Activated CD4-positive, alpha-beta T cell treated with anti-CD3 and anti-CD28 coated beads for 24 hours (primary cell): ENCODE results near the gene ZSCAN5C.
"Not testable (repeated sequence)": the region's sequence is repeated elsewhere in the genome, so short reads cannot be mapped to it uniquely, and the experiment has no call there.

ENCODE experiments used
- DNase-seq, 2 donors: peaks; one replicate each; pipeline ENCODE4 v3.0.0-alpha.2; 2020; ENCODE audit warnings: low read depth in 2 of 2

Gene ZSCAN5C

DNA sequence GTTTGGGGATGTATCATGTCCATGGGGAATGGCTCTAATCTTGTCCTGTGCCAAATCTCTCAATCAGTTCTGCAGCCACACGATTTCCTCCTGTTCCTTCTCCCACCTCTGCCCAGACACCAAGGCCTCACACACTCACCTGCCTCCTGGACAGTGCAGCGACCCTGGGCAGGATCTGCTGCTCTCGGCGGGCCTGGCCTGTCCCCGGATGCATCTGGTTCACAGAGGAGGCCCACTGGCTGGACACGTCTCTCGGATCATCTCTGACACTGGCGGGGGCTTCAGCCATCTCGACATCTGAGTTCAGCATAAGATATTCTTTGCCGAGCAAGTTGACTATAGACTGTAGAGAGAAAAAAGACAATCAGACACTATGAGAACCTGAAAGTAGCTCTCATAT lies 10.4 kb upstream of the ZSCAN5C start:
- DNase-seq: no peak

DNA sequence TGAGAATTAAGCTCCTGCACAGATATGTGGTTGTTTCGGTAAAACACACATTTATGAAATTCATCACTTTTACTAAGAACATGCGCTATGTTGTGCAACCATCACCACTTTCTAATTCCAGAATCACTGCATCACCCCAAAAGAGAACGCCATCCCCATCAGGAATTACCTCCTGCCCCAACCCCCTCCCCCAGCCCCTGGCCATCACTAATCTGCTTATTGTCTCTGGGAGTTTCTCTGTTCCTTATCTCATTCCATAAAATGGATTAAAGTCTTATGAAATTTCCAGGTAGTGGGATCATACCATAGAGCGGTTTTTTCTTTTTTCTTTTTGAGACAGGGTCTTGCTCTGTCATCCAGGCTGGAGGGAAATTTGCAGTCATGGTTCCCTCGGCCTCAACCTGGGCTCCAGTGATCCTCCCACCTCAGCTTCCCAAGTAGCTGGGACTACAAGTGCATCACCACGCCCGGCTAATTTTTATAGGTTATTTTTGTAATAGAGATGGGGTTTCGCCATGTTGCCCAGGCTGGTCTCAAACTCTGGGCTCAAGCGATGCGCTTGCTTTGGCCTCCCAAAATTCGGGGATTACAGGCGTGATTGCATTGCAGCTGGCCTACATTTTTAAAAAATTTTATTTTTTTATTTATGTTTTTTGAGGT lies 8.0 kb upstream of the ZSCAN5C start:
- no peak for DNase-seq

DNA sequence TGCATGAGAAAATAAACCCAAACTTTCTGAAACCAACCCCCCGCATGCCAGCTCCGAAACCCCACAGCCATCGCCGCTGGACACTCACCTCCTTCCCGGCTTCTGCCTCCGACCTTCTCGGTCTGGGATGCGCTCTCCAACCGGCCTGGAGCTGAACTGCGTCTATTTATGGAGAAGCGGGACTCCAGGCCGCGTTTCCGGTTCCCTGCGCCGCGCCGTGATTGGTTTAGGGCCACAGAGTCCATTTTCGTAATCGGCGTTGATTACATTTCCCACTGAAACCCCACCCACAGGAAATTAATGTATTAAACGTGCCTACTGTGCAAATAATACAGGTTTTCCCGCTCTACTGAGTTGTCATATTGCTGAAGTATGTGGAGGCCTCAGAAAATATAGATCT lies 4.4 kb upstream of the ZSCAN5C start, which contains the start of gene ZSCAN5B:
Gene ZSCAN5B (minus strand): TSS at position 138 of the 400 bp plus-strand sequence. CDS start 4,731 bp downstream, outside the sequence.
- DNase-seq: not testable (repeated sequence)

DNA sequence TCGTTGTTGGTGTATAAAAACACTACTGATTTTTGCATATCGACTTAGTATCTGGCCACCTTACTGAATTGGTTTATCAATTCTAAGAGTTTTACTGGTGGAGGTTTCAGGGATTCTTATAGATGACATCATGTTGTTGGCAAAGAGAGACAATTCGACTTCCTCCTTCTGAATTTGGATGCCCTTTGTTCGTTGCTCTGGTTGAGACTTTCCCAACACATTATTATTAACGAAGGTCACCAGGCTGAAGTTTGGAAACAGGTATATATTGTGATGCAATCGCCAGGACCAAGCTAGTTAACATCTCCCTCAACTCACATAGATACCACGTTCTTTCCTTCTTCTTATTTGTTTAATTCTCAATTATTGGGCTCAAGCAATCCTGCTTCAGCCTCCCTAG lies 2.4 kb upstream of the ZSCAN5C start:
- DNase-seq: no peak

DNA sequence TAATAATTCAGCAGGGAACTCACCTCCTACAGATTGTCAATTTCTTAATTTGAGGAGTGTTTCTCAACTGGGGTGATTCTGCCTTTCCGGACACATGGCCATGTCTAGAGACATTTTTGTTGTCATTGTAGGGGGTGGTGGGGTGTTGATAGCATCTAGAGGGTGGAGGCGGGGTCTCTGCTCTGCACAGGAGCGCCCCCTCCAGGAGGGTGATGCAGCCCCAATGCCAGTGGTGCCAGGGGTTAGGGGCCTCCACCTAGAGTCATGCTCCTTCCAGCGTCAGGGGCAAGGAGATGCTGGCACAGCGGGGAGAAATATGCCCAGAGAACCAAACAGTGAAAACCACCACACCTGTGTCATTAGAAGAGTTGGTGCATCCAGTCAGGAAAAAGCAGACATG lies 5.5 kb downstream of the ZSCAN5C start:
- not testable (repeated sequence) for DNase-seq

DNA sequence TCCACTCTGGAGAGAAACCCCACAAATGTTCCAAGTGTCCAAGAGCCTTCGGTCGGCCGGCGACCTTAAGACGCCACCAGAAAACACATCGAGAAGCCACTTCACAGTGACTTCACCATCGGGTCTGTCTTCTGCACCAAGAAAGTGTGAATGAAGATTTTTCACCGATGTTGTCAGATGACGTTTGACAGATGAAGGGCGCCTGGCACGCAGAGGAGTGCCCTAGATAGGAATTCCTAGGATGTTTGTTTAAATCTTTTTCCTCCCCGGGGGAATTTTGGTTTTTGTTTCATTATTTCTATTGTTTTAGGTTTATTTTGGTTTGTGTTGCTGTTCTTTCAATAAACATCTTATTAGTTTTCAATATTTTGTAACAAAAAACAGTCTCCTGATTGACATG lies 7.0 kb downstream of the ZSCAN5C start:
- DNase-seq: no peak

DNA sequence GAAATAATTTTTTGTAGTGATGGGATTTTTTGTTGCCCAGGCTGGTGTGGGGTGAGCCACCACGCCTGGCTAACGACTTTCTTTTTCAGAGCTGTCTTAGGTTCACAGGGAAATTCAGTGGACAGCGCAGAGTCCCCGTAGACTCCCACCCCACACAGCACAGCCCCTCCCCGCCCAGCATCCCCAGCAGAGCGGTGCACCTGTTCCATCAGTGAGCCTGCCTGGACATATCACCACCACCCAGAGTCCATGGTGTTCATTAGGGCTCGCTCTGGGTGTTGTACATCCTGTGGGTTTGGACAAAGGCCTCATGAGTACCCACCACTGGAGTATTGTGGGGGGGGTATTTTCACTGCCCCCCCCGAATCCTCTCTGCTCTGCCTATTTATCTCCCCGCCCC lies 8.0 kb downstream of the ZSCAN5C start:
- not testable (repeated sequence) for DNase-seq

DNA sequence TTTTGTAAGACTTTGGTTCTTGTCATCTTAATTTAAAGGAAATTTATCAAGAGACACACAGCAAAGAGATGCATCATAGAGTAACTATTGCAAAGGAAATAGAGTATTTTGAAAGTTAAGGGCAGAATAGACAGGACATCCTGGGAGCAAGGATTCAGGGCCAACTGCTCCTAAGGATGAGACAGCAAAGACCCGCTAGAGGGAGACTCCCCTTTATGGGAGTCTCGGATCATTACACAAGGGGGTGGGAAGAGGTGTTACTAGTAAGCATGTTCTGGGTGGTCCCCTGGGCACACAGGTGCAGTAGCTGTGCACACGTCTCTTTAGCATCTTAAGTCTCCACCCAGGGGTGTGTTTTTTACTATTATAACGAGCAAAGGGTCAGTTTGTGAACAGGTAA lies 9.6 kb downstream of the ZSCAN5C start:
- no peak for DNase-seq

DNA sequence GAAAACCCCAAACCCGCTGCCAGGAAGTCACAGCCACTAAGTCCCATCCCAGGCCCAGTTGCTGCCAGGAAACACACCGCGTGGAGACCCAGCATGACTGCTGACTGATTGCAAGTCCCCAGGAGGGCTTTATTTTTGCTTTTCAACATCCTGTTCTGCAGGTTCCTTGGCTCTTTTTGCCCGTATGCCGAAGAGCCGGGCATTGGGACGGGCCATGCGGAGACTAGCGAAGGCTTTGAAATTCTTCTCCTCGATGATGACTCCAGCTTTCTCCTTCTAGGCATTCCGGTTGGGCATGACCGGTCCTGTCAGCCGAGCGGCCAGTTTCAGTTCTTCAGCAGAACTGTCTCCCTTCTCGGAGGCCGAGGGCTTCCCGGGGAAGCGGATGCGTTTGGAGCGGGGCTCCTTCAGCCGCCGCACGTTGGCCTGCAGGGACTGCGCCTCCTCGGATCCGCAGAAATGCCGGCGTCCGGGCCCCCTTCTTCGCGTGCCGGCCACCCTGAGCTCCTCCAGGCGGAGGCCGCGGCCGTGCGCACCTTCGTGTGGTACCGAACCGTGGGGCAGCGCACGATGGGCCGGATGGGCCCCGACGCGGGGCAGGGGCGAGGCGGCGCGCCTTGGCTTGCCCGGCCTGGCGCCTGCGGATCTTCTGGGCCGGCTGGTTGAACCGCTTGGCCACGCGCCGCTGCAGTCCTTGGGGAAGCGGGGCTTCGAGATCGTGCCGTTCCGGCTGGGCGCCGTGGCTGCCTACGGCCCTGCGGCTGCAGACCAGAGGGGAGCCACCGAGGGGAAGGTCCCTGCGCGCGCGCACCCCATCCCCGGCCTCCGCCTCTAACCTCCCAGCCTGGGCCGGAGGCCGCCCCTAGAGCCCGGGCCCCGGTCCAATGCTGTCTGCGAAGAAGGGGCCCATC lies 15.2 kb downstream of the ZSCAN5C start:
- no peak for DNase-seq

DNA sequence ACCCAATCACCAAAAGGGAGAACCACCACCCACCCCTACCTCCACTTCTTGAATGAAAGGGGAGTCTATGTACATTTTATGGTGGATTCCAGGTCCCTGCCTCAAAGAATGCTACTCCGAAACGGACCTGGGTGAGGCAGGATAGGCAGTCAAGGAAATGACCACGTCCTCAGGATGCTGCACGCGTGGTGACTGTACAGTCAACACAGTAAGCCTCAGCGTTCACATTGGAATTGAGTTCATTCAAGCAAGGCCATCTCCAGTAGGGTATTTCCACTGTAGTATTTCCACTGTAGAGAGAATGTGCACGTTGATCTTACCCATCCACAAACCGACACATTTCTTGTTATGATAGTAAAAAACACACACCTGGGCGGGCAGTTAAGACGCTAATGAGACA lies 16.9 kb downstream of the ZSCAN5C start:
- DNase-seq: no peak

DNA sequence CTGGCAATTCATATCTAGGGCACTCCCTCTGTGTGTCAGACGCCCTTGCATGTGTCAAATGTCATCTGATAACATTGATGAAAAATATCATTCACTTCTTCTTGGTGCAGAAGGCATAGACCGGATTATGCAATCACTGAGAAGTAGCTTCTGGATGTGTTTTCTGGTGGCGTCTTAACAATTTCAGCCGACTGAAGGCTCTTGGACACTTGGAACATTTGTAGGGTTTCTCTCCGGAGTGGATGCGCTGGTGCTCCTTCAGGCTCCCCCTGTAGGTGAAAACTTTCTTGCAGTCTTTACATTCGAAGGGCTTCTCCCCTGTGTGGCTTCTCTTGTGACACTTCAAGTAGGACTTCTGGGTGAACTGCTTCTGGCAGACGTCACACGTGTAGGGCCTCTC lies 19.4 kb downstream of the ZSCAN5C start:
- DNase-seq: not testable (repeated sequence)

DNA sequence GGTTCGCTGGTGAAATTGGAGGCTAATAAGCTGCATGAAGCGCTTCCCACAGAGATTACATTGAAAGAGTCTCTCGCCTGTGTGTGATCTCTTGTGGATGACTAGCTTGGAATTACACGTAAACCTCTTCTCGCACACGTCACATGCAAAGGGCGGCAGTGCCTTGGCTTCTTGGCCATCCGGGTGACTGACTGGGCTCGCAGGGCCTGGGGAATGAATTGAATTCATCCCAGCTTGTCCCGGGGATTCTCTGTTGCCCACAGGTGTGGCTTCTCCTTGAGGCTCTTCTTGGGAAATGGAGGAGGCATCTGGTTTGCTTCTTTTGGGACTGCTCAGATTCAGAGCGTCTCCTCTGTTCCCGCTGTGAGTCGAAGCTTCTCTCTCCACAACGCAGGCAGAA lies 19.8 kb downstream of the ZSCAN5C start:
- no peak for DNase-seq

DNA sequence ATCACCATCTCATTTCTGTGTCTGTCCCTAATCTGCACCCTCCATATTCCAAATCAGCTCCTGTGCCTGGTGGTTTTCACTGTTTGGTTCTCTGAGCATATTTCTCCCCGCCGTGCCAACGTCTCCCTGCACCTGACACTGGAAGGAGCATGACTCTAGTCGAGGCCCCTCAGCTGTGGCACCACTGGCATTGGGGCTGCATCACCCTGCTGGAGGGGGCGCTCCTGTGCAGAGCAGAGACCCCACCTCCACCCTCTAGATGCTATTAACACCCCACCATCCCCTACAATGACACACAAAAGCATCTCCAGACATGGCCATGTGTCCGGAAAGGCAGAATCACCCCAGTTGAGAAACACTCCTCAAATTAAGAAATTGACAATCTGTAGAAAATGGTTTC lies 20.8 kb downstream of the ZSCAN5C start:
- DNase-seq: no peak

DNA sequence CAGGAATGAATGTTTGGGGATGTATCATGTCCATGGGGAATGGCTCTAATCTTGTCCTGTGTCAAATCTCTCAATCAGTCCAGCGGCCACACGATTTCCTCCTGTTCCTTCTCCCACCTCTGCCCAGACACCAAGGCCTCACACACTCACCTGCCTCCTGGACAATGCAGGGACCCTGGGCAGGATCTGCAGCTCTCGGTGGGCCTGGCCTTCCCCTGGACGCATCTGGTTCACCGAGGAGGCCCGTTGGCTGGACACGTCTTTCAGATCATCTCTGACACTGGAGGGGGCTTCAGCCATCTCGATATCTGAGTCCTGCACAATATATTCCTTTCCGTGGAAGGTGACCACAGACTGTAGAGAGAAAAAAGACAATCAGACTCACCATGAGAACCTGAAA lies 21.4 kb downstream of the ZSCAN5C start:
- no peak for DNase-seq

DNA sequence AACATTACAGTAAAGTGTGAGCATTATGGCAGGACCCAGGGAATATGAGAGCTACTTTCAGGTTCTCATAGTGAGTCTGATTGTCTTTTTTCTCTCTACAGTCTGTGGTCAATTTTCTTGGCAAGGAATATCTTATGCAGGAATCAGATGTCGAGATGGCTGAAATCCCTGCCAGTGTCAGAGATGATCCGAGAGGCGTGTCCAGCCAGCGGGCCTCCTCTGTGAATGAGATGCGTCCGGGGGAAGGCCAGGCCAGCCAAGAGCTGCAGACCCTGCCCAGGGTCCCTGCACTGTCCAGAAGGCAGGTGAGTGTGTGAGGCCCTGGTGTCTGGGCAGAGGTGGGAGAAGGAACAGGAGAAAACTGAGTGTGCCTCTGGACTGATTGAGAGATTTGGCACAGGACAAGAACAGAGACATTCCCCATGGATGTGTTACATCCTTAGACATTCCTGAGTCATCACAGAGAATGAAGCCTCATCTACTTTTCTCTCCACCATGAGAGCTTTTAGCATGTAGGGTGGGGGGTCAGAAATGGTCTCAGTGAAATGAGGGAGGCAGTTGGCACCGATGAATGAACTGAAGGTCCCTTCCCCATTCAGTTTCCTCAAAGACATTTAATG lies 43.2 kb downstream of the ZSCAN5C start:
- no peak for DNase-seq

DNA sequence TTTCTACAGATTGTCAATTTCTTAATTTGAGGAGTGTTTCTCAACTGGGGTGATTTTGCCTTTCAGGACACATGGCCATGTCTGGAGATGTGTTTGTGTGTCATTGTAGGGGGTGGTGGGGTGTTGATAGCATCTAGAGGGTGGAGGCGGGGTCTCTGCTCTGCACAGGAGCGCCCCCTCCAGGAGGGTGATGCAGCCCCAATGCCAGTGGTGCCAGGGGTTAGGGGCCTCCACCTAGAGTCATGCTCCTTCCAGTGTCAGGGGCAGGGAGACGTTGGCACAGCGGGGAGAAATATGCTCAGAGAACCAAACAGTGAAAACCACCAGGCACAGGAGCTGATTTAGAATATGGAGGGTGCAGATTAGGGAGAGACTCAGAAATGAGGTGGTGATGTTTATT lies 43.7 kb downstream of the ZSCAN5C start:
- not testable (repeated sequence) for DNase-seq

DNA sequence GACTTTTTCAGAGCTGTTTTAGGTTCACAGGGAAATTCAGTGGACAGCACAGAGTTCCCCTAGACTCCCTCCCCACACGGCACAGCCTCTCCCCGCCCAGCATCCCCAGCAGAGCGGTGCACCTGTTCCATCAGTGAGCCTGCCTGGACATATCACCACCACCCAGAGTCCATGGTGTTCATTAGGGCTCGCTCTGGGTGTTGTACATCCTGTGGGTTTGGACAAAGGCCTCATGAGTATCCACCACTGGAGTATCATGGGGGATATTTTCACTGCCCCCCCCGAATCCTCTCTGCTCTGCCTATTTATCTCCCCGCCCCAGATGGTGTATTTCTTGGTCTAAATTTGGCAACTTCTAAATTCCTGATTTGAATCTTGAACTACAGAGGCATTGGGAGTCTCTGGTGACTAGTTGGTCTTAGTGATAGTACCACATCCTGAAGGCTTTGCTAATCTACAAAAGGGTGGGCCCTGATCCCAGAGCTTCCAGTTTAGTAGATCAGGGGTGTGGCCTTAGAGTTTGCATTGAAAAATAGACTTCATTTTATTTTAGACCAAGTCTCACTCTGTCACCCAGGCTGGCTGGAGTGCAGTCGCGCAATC lies 46.8 kb downstream of the ZSCAN5C start:
- DNase-seq: not testable (repeated sequence)

DNA sequence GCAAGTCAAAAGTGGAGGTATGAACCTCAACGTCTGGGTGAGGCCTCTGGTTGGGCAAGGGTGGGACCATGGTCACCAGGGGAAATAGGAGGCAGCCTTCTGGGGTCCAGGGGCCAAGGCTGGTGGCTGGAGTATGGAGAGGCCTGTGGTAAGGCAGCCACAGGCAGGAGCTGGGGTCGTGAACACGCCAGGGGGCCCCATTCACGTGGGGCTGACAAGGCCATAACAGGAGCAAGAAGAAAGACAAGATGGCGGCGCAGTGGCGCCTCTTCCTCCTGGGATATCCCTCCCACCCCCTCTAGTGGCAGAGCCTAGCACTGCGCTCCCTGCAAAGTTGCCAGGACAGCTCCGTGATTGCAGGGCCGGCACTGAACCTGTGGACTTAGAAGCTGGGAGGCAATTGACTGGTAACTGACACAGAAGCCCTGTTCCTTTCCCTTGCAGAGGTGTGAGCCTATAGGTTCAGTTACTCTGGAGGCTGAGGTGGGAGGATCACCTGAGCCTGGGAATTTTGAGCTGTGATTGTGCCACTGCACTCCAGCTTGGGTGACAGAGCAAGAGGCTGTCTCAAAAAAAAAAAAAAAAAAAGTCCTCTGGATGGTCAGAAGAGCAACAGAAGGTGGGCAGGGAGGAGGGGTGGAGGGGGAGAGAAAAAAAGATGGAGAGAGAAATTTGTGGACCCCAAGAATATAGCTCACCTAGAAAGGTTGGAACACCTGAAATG lies 50.8 kb downstream of the ZSCAN5C start:
- DNase-seq: peak; percentile 59 to 71

DNA sequence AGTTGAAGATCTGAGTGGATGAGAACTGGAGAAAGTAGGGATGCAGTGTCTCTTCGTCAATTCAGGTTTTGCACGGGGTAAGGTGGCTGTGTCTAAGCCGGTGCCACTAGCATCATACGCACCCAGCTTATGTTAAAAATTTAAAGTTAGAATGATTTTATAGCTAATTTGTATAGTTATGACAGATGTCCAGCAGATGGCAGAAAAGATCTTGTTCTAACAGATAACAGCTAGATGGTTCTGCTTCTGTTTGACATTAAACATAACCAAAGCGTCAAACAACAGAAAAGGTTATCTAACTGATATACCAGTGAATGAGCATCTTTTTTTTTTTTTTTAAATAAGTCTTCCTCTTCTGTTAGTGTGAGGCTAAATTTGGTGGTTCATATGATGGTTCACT lies 51.7 kb downstream of the ZSCAN5C start:
- DNase-seq: no peak

DNA sequence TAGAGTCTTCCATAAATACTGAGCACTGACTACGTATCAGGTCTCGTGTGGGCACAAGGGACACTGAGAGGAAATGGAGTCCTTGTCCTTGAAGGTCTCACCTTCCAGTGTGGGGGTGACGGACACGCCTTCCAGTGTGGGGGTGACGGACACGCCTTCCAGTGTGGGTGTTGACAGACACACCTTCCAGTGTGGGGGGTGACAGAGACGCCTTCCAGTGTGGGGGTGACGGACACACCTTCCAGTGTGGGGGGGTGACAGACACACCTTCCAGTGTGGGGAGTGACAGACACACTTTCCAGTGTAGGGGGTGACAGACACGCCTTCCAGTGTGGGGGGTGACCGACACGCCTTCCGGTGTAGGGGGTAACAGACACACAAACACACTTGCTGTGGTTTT lies 56.2 kb downstream of the ZSCAN5C start:
- no peak for DNase-seq
